Tibial nerve (tissue), 4 donors: ENCODE results near the gene AADACL3.

Source experiments
- CTCF ChIP-seq, 5 experiments: fragments of 200-600 bp in 3 of 5; fragments of 450-650 bp in 2 of 5; sonication (generic) in 3 of 5; IDR thresholded peaks; one replicate each; pipeline ENCODE4 v1.5.1; 2016 to 2019; ENCODE audit warnings: antibody characterized with exemption in 5 of 5, mild to moderate bottlenecking in 3 of 5, moderate library complexity in 2 of 5
- EP300 ChIP-seq, 2 donors: sonication (generic); formaldehyde crosslinking; IDR thresholded peaks; one replicate each; pipeline ENCODE4 v1.6.1; 2017; ENCODE audit warnings: antibody characterized with exemption in 2 of 2, mild to moderate bottlenecking in 1 of 2
- POLR2A ChIP-seq, 2 donors: fragments of 450-650 bp; IDR thresholded peaks; one replicate each; pipeline ENCODE4 v1.6.1; 2017; ENCODE audit warnings: antibody characterized with exemption in 2 of 2, mild to moderate bottlenecking in 2 of 2, moderate library complexity in 2 of 2

GRCh38 chr1:12738934-12739333, 23.0 kb downstream of the AADACL3 start:
- no peak for TF ChIP-seq CTCF (IDR thresholded peaks at IDR 0.05)
- TF ChIP-seq EP300 (IDR thresholded peaks at IDR 0.05): no peak
- no peak for TF ChIP-seq POLR2A (IDR thresholded peaks at IDR 0.05)
